ENCODE results near the gene TRIL. TPM values are rescaled to one million over a fixed set of nuclear protein-coding genes. Genes with fewer than 3 reads are reported as not detected.

The TRIL gene
- polyA plus RNA-seq, 1 donor from 2014 or later = 1.4 TPM

DNA sequence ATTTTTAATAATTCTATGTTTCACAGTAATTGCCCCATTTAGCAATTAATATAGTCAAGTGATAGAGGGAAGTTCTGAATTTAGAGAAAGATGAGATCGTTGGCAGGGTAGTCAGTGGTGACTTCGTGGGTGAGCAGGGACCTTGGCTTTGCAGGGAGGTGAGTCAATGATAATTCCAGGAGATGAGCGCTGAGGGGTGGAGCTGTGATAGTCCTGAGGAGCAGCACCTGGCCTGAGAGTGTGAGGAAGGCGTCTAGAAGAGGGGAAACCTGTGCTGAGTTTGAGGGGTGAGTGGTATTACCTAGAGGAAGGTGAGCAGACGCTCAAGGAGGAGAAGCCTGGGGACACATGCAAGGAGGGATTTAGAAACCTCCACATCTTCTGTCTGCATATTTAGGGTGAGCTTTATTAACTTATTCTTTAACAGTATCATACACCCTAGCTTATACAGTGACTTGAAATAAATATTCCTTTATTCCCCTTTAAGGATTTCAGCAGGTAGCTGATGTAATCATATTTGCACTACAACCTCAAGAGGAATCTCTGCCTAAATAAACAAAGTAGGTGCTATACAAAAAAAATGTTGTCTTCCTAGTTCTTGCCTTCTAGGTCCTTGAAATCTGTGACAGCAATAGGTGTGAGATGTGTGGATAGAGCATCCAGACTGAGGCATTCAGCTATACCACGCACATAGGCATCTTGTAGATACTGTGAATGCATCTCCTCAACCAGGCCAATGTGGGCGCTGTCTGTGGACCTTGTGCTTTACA lies 2.1 kb upstream of the TRIL start:
- no peak overlapping the region for H3K27ac ChIP-seq (ENCODE audit: low read length)
- H3K36me3 ChIP-seq (ENCODE audit: insufficient read depth, low read length) = no peaks in the 10 kb centered on the region
- H3K79me2 ChIP-seq (replicated peaks; ENCODE audit: insufficient read depth, low read length) = no peaks in the 10 kb centered on the region
- peaks cover 43% of the 10 kb centered on the region for H3K27me3 ChIP-seq (ENCODE audit: insufficient read depth, low read depth, low read length)
- H3K9ac ChIP-seq (ENCODE audit: low read length) = no peak overlapping the region
- no peaks in the 10 kb centered on the region for H3K9me3 ChIP-seq (ENCODE audit: low read length)
- no peaks in the 10 kb centered on the region for H3K9me2 ChIP-seq (ENCODE audit: insufficient read depth, low read length)
- H4K20me1 ChIP-seq (ENCODE audit: insufficient read depth) = no peaks in the 10 kb centered on the region
- H3K4me2 ChIP-seq (ENCODE audit: low read length) = no peak overlapping the region
- no peak overlapping the region for H2AFZ ChIP-seq (ENCODE audit: low read depth, low read length)
- TF ChIP-seq MXI1 (conservative IDR thresholded peaks at IDR 0.05; ENCODE audit: poor library complexity, severe bottlenecking) (no peak), SMC3 (conservative IDR thresholded peaks at IDR 0.05; ENCODE audit: poor library complexity) (no peak), TAF1 (IDR thresholded peaks at IDR 0.05; ENCODE audit: low read depth) (no peak), EZH2 (IDR thresholded peaks at IDR 0.05; ENCODE audit: borderline replicate concordance, insufficient read depth, low read length, poor library complexity, severe bottlenecking) (no peak), POLR2AphosphoS5 (IDR thresholded peaks at IDR 0.05) (no peak), RAD21 (conservative IDR thresholded peaks at IDR 0.05) (no peak), EP300 (conservative IDR thresholded peaks at IDR 0.05; ENCODE audit: poor library complexity, severe bottlenecking) (no peak)
- TF ChIP-seq, protein P1, sequence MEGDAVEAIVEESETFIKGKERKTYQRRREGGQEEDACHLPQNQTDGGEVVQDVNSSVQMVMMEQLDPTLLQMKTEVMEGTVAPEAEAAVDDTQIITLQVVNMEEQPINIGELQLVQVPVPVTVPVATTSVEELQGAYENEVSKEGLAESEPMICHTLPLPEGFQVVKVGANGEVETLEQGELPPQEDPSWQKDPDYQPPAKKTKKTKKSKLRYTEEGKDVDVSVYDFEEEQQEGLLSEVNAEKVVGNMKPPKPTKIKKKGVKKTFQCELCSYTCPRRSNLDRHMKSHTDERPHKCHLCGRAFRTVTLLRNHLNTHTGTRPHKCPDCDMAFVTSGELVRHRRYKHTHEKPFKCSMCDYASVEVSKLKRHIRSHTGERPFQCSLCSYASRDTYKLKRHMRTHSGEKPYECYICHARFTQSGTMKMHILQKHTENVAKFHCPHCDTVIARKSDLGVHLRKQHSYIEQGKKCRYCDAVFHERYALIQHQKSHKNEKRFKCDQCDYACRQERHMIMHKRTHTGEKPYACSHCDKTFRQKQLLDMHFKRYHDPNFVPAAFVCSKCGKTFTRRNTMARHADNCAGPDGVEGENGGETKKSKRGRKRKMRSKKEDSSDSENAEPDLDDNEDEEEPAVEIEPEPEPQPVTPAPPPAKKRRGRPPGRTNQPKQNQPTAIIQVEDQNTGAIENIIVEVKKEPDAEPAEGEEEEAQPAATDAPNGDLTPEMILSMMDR (IDR thresholded peaks at IDR 0.05; ENCODE audit: poor library complexity, severe bottlenecking) = no peak
- TF ChIP-seq, protein P2, sequence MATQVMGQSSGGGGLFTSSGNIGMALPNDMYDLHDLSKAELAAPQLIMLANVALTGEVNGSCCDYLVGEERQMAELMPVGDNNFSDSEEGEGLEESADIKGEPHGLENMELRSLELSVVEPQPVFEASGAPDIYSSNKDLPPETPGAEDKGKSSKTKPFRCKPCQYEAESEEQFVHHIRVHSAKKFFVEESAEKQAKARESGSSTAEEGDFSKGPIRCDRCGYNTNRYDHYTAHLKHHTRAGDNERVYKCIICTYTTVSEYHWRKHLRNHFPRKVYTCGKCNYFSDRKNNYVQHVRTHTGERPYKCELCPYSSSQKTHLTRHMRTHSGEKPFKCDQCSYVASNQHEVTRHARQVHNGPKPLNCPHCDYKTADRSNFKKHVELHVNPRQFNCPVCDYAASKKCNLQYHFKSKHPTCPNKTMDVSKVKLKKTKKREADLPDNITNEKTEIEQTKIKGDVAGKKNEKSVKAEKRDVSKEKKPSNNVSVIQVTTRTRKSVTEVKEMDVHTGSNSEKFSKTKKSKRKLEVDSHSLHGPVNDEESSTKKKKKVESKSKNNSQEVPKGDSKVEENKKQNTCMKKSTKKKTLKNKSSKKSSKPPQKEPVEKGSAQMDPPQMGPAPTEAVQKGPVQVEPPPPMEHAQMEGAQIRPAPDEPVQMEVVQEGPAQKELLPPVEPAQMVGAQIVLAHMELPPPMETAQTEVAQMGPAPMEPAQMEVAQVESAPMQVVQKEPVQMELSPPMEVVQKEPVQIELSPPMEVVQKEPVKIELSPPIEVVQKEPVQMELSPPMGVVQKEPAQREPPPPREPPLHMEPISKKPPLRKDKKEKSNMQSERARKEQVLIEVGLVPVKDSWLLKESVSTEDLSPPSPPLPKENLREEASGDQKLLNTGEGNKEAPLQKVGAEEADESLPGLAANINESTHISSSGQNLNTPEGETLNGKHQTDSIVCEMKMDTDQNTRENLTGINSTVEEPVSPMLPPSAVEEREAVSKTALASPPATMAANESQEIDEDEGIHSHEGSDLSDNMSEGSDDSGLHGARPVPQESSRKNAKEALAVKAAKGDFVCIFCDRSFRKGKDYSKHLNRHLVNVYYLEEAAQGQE (IDR thresholded peaks at IDR 0.05; ENCODE audit: borderline replicate concordance) = no peak
- H3F3A ChIP-seq (ENCODE audit: insufficient read depth, low read length, poor library complexity, severe bottlenecking) = no peaks in the 10 kb centered on the region
- no peak overlapping the region for H3K4me3 ChIP-seq (ENCODE audit: low read length)

DNA sequence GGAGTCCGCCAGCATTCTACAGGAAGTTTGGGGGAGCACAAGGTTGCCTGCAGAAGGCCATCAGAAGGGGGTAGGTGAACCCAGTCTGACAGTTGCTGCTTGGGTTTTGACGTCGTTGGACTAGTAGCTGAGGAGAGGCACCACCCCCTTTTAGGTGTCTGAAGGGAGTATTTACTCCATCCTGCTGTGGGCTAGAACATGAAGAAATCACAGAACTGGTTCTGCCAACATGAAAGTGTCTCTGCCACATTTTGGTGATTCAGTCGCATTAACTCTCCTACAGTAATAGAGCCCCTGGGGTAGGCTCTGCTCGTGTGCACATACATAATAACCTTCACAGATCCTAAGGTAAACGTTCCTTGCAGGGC lies 834 bp upstream of the TRIL start:
- Histone ChIP-seq H3K4me3 (ENCODE audit: low read length) (peak overlapping the region; percentile 68), H3K27me3 (ENCODE audit: insufficient read depth, low read depth, low read length) (peaks cover 54% of the 10 kb centered on the region)

More for the DNA sequence above, 834 bp upstream of the TRIL start:
- H3K9me2 ChIP-seq (ENCODE audit: insufficient read depth, low read length) = no peaks in the 10 kb centered on the region
- no peaks in the 10 kb centered on the region for H4K20me1 ChIP-seq (ENCODE audit: insufficient read depth)
- no peaks in the 10 kb centered on the region for H3F3A ChIP-seq (ENCODE audit: insufficient read depth, low read length, poor library complexity, severe bottlenecking)
- H3K4me2 ChIP-seq (ENCODE audit: low read length) = no peak overlapping the region
- no peaks in the 10 kb centered on the region for H3K79me2 ChIP-seq (replicated peaks; ENCODE audit: insufficient read depth, low read length)
- no peak overlapping the region for H3K9ac ChIP-seq (ENCODE audit: low read length)
- H2AFZ ChIP-seq (ENCODE audit: low read depth, low read length) = no peak overlapping the region
- no peaks in the 10 kb centered on the region for H3K9me3 ChIP-seq (ENCODE audit: low read length)
- TF ChIP-seq, protein P1 (IDR thresholded peaks at IDR 0.05; ENCODE audit: poor library complexity, severe bottlenecking) = no peak
- TF ChIP-seq EZH2 (IDR thresholded peaks at IDR 0.05; ENCODE audit: borderline replicate concordance, insufficient read depth, low read length, poor library complexity, severe bottlenecking) = no peak
- no peak for TF ChIP-seq MXI1 (conservative IDR thresholded peaks at IDR 0.05; ENCODE audit: poor library complexity, severe bottlenecking)
- TF ChIP-seq TAF1 (IDR thresholded peaks at IDR 0.05; ENCODE audit: low read depth) = no peak
- TF ChIP-seq, protein P2 (IDR thresholded peaks at IDR 0.05; ENCODE audit: borderline replicate concordance) = no peak
- TF ChIP-seq SMC3 (conservative IDR thresholded peaks at IDR 0.05; ENCODE audit: poor library complexity) = no peak
- TF ChIP-seq POLR2AphosphoS5 (IDR thresholded peaks at IDR 0.05) = no peak
- TF ChIP-seq EP300 (conservative IDR thresholded peaks at IDR 0.05; ENCODE audit: poor library complexity, severe bottlenecking) = no peak
- no peak for TF ChIP-seq RAD21 (conservative IDR thresholded peaks at IDR 0.05)
- no peaks in the 10 kb centered on the region for H3K36me3 ChIP-seq (ENCODE audit: insufficient read depth, low read length)
- no peak overlapping the region for H3K27ac ChIP-seq (ENCODE audit: low read length)

All from neural cell (in vitro differentiated cells).